HG03196 (cell line): ENCODE data around the gene TMEM212.
"Not testable (repeated sequence)": the region's sequence is repeated elsewhere in the genome, so short reads cannot be mapped to it uniquely, and the experiment has no call there.

Source experiments
- ATAC-seq: cut with Tn5 transposase; IDR thresholded peaks from one replicate; pipeline ENCODE4 v1.9.1; 2021; ENCODE audit not compliant: unreplicated experiment

Gene TMEM212

GRCh38 chr3:171812811-171813210 is 30.3 kb upstream of the TMEM212 start:
- no peak for ATAC-seq

- ATAC-seq = no peak
These were observed 29.8 kb upstream of the TMEM212 start for GRCh38 chr3:171813278-171813896.

DNA sequence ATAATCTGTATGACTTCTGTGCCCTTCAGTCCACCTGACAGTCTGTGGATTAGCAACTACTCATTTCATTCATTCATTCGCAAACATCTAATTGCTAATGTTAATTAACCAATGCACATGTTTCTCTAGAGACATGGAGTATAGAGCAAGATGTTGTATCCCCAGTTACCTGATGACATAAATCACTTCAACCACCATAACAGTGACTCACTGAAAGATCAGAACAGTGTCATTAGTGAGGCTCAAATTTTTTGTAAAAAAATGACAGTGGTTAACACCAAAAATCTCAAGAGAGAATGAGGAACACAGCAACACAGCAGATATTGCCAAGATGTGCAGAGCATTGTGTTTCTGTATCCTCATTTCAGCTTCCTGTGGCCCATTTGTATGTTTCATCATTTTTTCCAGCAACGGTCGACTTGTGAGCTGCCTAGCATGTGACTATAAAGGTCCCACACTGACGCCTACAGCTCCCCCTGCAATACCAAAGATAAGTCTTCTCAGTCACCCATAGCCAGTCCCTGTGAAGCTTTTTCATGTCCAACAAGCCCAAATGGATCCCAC is 29.2 kb upstream of the TMEM212 start:
- ATAC-seq = peak; percentile 35

- ATAC-seq = not testable (repeated sequence)
These were observed 28.5 kb upstream of the TMEM212 start for GRCh38 chr3:171814662-171815061.

GRCh38 chr3:171815973-171816595 is 27.1 kb upstream of the TMEM212 start:
- ATAC-seq = no peak

DNA sequence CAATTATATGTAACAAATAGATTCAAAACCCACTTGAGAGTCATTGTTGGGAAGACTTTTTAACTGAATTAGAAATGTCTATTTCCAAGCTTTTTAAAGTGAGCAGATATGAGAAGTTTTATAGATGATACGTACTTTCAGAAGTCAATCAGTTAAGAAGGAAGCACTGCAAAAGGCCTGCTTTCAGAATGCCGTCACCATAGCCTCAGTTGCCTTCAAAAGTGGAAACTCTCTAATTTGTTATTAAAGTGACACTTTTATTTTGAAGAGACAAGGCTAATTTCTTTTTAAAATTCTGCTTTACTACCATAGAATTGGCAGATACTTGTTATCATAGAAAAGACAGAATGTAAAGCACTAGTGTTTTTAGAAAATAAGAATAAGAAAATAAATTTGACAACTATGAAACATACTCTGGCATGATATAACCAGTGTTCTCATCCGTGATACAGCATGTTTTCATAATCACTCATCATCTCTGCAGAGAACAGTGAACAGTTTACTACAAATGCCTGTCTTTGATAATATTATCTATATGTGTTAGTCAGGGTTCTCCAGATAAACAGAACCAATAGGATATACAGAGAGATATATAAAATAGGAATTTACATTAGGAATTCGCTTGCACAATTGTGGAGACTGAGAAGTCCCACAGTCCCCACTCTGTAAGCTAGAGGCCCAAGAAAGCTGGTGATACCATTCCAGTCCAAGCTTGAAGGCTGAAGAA is 25.9 kb upstream of the TMEM212 start:
- no peak for ATAC-seq

GRCh38 chr3:171821044-171821443 is 22.1 kb upstream of the TMEM212 start:
- ATAC-seq = no peak

DNA sequence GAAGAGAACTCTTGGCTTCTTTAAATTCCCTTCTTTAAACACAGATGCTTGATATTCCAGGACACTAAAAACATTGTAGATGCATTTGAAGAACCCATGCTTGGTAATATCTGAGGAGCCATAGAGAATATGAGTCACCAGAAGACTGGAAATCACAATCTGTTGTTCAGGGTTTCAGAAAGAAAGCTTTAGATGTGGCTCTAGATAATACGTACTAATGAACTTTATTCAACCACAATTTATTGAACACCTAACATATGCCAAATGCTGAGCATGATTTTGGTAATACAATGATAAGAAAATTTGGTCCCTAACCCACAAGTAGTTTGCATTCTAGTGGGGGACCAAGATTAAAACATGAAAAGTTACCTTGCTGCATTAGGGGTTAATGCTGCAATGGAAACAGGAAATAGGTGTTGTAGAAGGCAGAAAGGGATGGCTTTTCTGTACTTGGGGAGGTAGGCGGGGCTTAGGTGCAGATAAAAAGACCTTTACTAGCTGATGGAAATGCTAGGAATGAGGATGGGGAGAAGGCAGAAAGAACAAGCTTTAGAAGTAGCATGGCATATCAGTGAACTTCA is 21.3 kb upstream of the TMEM212 start:
- ATAC-seq = no peak

DNA sequence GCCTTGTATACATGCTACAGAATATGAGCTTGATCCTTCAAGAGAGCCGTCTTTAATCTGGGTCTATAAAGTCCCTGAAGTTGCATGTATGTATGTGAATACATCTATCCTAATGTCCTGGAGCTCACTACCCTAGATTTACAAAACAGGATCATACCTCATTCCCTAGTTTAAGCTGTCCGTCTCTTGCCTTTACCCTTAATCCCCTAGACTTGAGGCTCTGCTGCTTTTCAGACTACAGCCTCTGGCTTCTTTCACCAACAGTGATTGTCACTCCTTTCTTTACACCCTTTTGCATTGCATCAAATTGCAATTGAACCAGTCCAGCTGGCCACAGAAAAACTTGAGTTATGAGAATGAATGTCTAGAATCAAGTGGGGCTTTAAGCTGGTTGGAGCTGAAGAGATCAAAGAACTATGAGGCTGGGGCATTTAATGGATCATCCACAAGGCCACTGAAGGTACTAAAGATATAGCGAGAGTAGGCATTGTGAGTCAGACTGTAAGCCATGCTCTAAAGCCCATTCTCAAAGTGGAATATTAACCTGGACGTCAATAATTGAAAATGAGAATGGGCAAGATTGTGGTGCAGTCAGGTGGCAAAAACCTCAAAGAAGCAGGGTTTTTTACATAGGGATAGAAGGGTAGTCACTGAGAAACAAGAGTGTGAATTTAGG is 20.6 kb upstream of the TMEM212 start:
- peak; percentile 78 for ATAC-seq

- no peak for ATAC-seq
These were observed 19.0 kb upstream of the TMEM212 start for GRCh38 chr3:171824116-171824515.

DNA sequence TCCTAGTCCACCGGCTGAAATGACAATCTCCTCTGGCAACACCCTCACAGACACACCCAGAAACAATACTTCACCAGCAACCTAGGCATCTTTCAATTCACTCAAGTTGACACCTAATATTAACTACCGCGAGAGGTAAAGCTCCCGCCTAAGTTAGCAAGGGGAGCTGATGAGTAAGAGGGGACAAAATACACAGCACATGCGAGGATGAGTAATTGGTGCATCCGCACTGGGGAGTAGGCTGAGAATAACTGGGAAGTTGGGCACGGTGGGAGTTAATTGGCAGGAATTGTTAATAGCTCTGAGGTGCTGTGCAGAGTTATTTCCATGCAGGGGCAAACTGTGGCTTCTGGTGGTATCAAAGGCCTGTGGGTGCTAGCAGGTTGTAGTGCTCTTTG is 18.3 kb upstream of the TMEM212 start:
- no peak for ATAC-seq

DNA sequence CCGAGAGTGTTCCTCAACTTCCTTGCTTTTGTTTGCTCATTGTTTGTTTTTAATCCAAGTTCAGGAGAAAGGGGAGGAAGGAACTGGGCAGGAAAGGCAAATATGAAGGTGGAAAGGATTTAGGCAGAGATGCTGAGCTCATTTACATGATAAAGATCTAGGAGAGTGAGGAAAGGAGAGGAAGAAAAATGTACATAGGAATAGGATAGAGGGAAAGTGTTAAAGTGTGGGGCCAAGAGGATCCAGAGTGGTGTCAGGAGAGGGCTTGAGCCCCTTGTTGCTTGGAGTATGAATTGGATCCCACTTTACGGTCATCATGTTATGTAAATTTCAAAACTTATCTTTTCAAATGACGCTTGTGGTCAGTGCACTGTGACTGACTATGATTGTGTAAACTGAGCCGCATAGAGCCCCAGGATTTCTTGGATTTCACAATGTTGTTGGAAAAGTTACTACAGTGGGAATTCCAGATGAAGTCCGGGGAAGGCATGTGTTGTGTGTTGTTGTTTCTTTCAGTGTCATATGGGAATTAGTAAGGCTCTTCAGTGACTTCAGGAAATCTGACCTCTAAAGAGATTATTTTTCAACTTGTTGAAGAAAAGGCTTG is 17.8 kb upstream of the TMEM212 start:
- ATAC-seq = no peak

DNA sequence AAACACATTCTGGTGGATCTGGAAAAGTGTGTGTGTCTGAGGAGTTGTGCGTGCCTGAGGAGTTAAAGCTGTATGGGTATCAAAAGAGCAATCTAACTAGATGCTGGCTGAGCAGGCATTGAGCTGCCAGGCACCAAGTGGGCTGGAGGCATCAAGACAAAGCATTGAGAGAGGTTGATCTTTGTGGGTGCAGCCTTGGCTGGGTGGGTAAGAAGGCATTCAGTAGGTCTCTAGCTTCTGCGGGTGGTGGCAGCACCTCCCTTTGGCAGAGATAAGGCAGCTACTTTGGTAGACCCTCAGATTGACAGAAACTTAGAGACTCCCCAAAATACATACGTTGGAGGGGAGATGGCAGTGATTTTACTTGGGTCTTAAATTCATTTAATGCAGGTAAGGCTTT is 15.8 kb upstream of the TMEM212 start:
- no peak for ATAC-seq

- ATAC-seq = no peak
These were observed 15.2 kb upstream of the TMEM212 start for GRCh38 chr3:171827836-171828458.

- ATAC-seq = no peak
These were observed 14.0 kb upstream of the TMEM212 start for GRCh38 chr3:171828902-171829770.

DNA sequence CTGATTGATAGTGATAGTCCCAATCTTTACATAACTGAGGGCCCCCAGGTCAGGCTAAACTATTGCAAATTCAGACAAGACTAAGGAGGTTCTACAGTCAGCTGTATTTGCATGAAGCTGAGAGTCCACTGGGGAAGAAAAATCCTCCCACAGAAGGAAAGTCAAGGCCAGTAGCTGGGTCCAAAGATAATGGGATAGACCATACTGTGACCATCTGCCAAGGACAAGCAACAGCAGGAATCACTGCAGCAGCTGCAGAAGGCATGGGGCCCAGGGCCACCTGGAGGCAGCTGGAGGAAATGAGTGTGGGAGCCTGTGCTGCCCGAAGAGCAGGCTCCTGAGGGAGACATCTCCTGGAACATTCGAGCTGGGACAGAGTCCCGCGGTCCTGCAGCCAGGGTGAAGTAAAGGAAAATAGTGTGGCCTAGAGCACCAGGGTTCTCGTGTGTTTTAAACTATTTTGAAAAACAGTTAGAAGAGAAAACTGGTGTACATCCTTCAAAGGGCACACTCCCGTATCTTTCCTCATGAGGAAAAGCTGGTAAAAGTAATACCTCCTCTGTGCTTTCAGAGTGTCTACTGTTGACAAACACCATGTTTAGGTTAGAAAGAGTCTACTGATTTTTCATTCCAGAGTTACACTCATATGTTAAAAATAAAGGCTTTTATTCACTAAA is 13.2 kb upstream of the TMEM212 start:
- ATAC-seq = peak; percentile 58

GRCh38 chr3:171830518-171830875 is 12.7 kb upstream of the TMEM212 start:
- no peak for ATAC-seq

- no peak for ATAC-seq
These were observed 11.2 kb upstream of the TMEM212 start for GRCh38 chr3:171831936-171832335.

DNA sequence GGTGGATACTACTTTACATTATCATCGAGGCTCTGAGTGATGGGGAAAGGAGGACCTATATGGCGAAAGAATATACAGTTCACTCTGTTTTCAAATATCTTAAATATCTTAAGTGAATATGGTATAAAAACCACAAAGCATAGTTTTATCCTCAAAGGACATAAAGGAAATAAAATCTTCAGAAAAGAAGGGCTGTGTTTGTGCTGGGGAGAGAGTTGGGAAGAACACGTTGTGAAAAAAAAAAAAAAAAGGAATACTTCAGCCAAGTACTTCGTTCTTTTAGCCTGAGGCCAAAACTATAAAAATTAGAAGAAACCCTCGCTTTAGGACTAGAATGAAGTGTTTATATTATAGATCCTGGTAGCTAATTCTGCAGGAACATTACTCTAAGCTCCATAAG is 10.2 kb upstream of the TMEM212 start:
- ATAC-seq = no peak
